Prostate gland (tissue), 2 donors: Measurements from ENCODE around the gene ATP6V0A4. TPM values are rescaled to one million over a fixed set of nuclear protein-coding genes. Genes with fewer than 3 reads are reported as not detected.

Source experiments
- DNase-seq: peaks from one replicate; pipeline ENCODE4 v3.0.0-alpha.2; 2019; ENCODE audit warnings: low spot score
- H3K27ac ChIP-seq, 2 donors: fragments of 200-600 bp; sonication (generic); 2 replicates each; pipeline ENCODE4 v1.5.1; 2017 to 2019
- H3K27me3 ChIP-seq: fragments of 200-600 bp; sonication (generic); replicated peaks from 2 replicates; pipeline ENCODE4 v1.5.1; 2019; ENCODE audit not compliant: insufficient read depth
- H3K36me3 ChIP-seq, 2 donors: fragments of 200-600 bp; sonication (generic); 1 replicate in 1 of 2; 2 replicates in 1 of 2; pipeline versions ENCODE4 v1.5.1 to v1.8.1; 2017 to 2019
- H3K4me1 ChIP-seq: fragments of 200-600 bp; sonication (generic); replicated peaks from 2 replicates; pipeline ENCODE4 v1.5.1; 2019
- H3K4me3 ChIP-seq, 2 donors: fragments of 200-600 bp; sonication (generic); 2 replicates each; pipeline ENCODE4 v1.5.1; 2017 to 2019
- H3K9me3 ChIP-seq: fragments of 200-600 bp; sonication (generic); 2 replicates; pipeline ENCODE4 v1.5.1; 2017
- POLR2A ChIP-seq: fragments of 450-650 bp; IDR thresholded peaks from one replicate; pipeline ENCODE4 v1.6.1; 2016; ENCODE audit warnings: antibody characterized with exemption, mild to moderate bottlenecking
- POLR2AphosphoS5 ChIP-seq: sonication (generic); formaldehyde crosslinking; IDR thresholded peaks from one replicate; pipeline ENCODE4 v1.6.1; 2017; ENCODE audit warnings: antibody characterized with exemption
- WGBS: methylation state at CpG from one replicate; pipeline ENCODE4 v1.1.5; 2018; 5-methylcytosine and 5-hydroxymethylcytosine counted together
- intact Hi-C: fragments of 100-400 bp; cut with DNase I; formaldehyde crosslinking; loops from one replicate; pipeline ENCODE4 v1.14.2; 2022
- total RNA-seq, 2 donors: library from RNA; depleted of rRNA; stranded (reverse); fragments of >200 nt; gene quantifications; one replicate each; pipeline ENCODE4 v1.1.0, GENCODE V29; 2016
- TF ChIP-seq, protein P1 (sequence below), 4 experiments: fragments of 200-600 bp in 2 of 4; fragments of 450-650 bp in 2 of 4; sonication (generic) in 2 of 4; IDR thresholded peaks; 1 replicate in 3 of 4; 2 replicates in 1 of 4; pipeline ENCODE4 v1.5.1; 2016 to 2019; ENCODE audit warnings: antibody characterized with exemption in 4 of 4, mild to moderate bottlenecking in 2 of 4, moderate library complexity in 2 of 4

ATP6V0A4 gene
- total RNA-seq, 2 donors from 2014 or later = 0.62 to 1.2 TPM

DNA sequence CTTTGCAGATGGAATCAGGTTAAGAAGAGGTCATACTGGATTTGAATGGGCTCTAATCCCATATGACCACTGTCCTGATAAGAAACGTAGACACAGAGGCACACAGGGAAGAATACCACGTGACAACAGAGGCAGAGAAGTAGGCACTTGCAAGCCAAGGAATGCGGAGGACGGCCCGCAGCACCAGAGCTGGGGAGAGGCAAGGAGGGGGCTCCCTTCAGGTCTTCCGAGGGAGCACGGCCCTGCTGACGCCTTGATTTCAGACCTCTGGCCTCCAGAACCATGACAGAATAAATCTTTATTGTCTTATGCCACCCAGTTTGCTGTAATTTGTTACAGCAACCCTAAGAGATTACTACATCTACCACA lies 44.9 kb downstream of the ATP6V0A4 start:
- no peak for DNase-seq
- TF ChIP-seq POLR2A (no peak), POLR2AphosphoS5 (no peak)
- TF ChIP-seq, protein P1, sequence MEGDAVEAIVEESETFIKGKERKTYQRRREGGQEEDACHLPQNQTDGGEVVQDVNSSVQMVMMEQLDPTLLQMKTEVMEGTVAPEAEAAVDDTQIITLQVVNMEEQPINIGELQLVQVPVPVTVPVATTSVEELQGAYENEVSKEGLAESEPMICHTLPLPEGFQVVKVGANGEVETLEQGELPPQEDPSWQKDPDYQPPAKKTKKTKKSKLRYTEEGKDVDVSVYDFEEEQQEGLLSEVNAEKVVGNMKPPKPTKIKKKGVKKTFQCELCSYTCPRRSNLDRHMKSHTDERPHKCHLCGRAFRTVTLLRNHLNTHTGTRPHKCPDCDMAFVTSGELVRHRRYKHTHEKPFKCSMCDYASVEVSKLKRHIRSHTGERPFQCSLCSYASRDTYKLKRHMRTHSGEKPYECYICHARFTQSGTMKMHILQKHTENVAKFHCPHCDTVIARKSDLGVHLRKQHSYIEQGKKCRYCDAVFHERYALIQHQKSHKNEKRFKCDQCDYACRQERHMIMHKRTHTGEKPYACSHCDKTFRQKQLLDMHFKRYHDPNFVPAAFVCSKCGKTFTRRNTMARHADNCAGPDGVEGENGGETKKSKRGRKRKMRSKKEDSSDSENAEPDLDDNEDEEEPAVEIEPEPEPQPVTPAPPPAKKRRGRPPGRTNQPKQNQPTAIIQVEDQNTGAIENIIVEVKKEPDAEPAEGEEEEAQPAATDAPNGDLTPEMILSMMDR (IDR thresholded peaks at IDR 0.05) = no peak
- no peak overlapping the region for H3K27ac ChIP-seq
- 47% methylated on average over 8 of the region's 8 CpGs for WGBS
- no peaks in the 10 kb centered on the region for H3K36me3 ChIP-seq
- H3K9me3 ChIP-seq = no peaks in the 10 kb centered on the region
- H3K27me3 ChIP-seq = no peaks in the 10 kb centered on the region
- intact Hi-C loops = no loop called here
- no peaks in the 10 kb centered on the region for H3K4me1 ChIP-seq
- H3K4me3 ChIP-seq = no peak overlapping the region

DNA sequence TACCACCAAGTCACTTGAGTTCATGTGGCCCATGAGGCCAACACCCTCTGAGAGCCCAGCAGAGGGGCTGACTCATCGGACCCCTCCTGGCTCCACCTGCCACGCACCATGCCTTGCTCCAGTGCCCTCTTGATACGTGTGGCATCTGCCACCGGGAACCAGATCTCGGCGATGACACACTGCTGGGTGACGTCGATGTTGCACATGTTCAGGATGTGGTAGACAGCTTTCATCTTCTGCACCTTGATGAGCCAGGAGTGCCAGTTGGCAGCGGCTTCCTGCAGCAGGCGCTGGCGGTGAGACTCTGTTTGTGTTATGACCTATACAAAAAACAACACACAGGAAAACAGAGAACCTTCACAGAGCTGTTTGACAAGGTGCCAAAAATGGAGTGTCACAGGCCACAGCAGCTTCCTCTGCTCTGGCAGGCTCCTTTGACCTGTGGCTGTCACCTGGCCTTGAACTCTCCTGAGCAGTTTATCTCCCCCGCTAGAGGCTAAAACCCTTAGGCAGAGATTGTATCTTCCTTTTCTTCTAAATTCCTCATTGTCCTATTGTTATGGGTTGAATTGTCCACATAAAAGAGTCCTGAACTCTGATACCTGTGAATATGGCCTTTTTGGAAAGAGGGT lies 45.4 kb downstream of the ATP6V0A4 start:
- peak; percentile 11 for DNase-seq
- Histone ChIP-seq H3K27ac (no peak overlapping the region), H3K4me1 (no peaks in the 10 kb centered on the region), H3K9me3 (no peaks in the 10 kb centered on the region), H3K27me3 (no peaks in the 10 kb centered on the region), H3K36me3 (no peaks in the 10 kb centered on the region), H3K4me3 (no peak overlapping the region)
- TF ChIP-seq POLR2A (no peak), POLR2AphosphoS5 (no peak)
- TF ChIP-seq, protein P1 (IDR thresholded peaks at IDR 0.05) = no peak
- WGBS = 52% methylated on average over 12 of the region's 12 CpGs
- intact Hi-C loops = no loop called here

- 81% methylated on average over 18 of the region's 18 CpGs for WGBS
- Histone ChIP-seq H3K27ac (no peak overlapping the region), H3K36me3 (no peaks in the 10 kb centered on the region), H3K4me3 (no peak overlapping the region), H3K9me3 (no peaks in the 10 kb centered on the region), H3K4me1 (no peaks in the 10 kb centered on the region), H3K27me3 (no peaks in the 10 kb centered on the region)
- intact Hi-C loops = no loop called here
- no peak for DNase-seq
- no peak for TF ChIP-seq POLR2A
- no peak for TF ChIP-seq POLR2AphosphoS5
- TF ChIP-seq, protein P1 (IDR thresholded peaks at IDR 0.05) = no peak
These were observed 47.0 kb downstream of the ATP6V0A4 start for GRCh38 chr7:138750901-138751464.

DNA sequence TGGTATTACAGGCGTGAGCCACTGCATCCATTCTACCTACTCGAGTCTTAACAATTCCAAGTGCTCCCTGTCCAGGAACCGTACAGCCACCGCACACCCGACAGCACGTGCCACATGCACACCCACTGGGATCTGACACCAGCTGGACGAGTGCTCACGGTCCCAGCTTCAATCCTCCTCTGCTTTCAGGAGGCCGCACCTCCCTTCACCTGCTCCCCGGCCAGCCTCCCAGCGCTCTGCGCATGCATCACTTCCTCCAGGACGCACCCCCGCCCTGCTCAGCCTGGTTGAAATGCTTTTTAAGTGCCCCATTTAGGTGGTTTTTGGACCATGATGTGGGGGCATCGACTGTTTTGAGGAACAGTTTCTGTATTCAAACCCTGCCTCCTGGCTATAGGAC lies 47.5 kb downstream of the ATP6V0A4 start:
- no peak overlapping the region for H3K4me3 ChIP-seq
- TF ChIP-seq, protein P1 (IDR thresholded peaks at IDR 0.05) = no peak
- no peaks in the 10 kb centered on the region for H3K9me3 ChIP-seq
- no peak for DNase-seq
- H3K27ac ChIP-seq = no peak overlapping the region
- WGBS = 93% methylated on average over 15 of the region's 15 CpGs
- no peaks in the 10 kb centered on the region for H3K27me3 ChIP-seq
- intact Hi-C loops = no loop called here
- no peaks in the 10 kb centered on the region for H3K36me3 ChIP-seq
- H3K4me1 ChIP-seq = no peaks in the 10 kb centered on the region

GRCh38 chr7:138749960-138750359 lies 48.0 kb downstream of the ATP6V0A4 start:
- Histone ChIP-seq H3K9me3 (no peaks in the 10 kb centered on the region), H3K4me1 (no peaks in the 10 kb centered on the region), H3K36me3 (no peaks in the 10 kb centered on the region), H3K27me3 (no peaks in the 10 kb centered on the region), H3K4me3 (no peak overlapping the region), H3K27ac (no peak overlapping the region)
- TF ChIP-seq POLR2A (no peak), POLR2AphosphoS5 (no peak)
- TF ChIP-seq, protein P1 (IDR thresholded peaks at IDR 0.05) = no peak
- intact Hi-C loops = no loop called here
- no peak for DNase-seq
- 41% methylated on average over 3 of the region's 3 CpGs for WGBS
